GM19395 (cell line): Measurements from ENCODE around the gene HS3ST3A1.

Experiments used
- ATAC-seq: cut with Tn5 transposase; IDR thresholded peaks from one replicate; pipeline ENCODE4 v1.9.1; 2021; ENCODE audit warnings: mild to moderate bottlenecking, moderate library complexity; ENCODE audit not compliant: unreplicated experiment

HS3ST3A1 gene

GRCh38 chr17:13541032-13541480, 60.7 kb downstream of the HS3ST3A1 start:
- ATAC-seq: no peak

GRCh38 chr17:13540546-13540945, 61.2 kb downstream of the HS3ST3A1 start:
- no peak for ATAC-seq

GRCh38 chr17:13539421-13539820, 62.3 kb downstream of the HS3ST3A1 start:
- ATAC-seq: no peak

GRCh38 chr17:13538841-13539411, 62.8 kb downstream of the HS3ST3A1 start:
- ATAC-seq: no peak

- no peak for ATAC-seq
Measured at GRCh38 chr17:13537871-13538643, 63.7 kb downstream of the HS3ST3A1 start.

GRCh38 chr17:13537167-13537731, 64.5 kb downstream of the HS3ST3A1 start:
- ATAC-seq: no peak

- ATAC-seq: no peak
Measured at GRCh38 chr17:13534946-13535345, 66.8 kb downstream of the HS3ST3A1 start.

- ATAC-seq: no peak
Measured at GRCh38 chr17:13531721-13532120, 70.0 kb downstream of the HS3ST3A1 start.

- ATAC-seq: no peak
Measured at GRCh38 chr17:13525876-13526275, 75.9 kb downstream of the HS3ST3A1 start.

- no peak for ATAC-seq
Measured at GRCh38 chr17:13523164-13523563, 78.6 kb downstream of the HS3ST3A1 start.

- no peak for ATAC-seq
Measured at GRCh38 chr17:13522749-13523148, 79.0 kb downstream of the HS3ST3A1 start.

- ATAC-seq: no peak
Measured at GRCh38 chr17:13521784-13522183, 79.9 kb downstream of the HS3ST3A1 start.

GRCh38 chr17:13520899-13521572, 80.7 kb downstream of the HS3ST3A1 start:
- no peak for ATAC-seq

- no peak for ATAC-seq
Measured at GRCh38 chr17:13518261-13519000, 83.3 kb downstream of the HS3ST3A1 start.

- no peak for ATAC-seq
Measured at GRCh38 chr17:13513039-13513405, 88.7 kb downstream of the HS3ST3A1 start.

GRCh38 chr17:13510062-13510461, 91.7 kb downstream of the HS3ST3A1 start:
- no peak for ATAC-seq

- ATAC-seq: no peak
Measured at GRCh38 chr17:13509527-13509926, 92.2 kb downstream of the HS3ST3A1 start.

- no peak for ATAC-seq
Measured at GRCh38 chr17:13508896-13509295, 92.8 kb downstream of the HS3ST3A1 start.

- no peak for ATAC-seq
Measured at GRCh38 chr17:13503526-13503925, 98.2 kb downstream of the HS3ST3A1 start.

- no peak for ATAC-seq
Measured at GRCh38 chr17:13502263-13502662, 99.5 kb downstream of the HS3ST3A1 start.

GRCh38 chr17:13500947-13501346, 100.8 kb downstream of the HS3ST3A1 start:
- no peak for ATAC-seq
